ENCODE data around the gene WDR48.

The WDR48 gene

DNA sequence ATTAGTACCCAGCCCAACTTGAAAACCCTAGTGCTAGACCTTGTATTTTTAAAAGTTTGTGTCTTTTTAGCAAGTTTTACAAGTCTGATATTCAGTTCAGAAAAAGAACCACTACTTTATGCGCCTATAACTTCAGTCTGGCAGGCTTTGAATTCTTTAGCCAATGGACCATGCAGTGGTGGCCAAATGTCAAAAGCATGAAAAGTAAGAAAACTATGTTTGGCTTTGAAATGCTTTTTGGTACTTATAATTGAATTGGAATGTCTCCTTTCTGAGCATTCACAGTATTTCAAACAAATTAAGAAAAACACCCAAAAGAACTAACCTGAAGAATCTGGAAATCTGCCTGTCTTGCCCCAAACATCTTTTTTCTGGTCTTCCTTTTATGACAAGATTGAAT lies 12.8 kb downstream of the WDR48 start:
- no peak for DNase-seq

DNA sequence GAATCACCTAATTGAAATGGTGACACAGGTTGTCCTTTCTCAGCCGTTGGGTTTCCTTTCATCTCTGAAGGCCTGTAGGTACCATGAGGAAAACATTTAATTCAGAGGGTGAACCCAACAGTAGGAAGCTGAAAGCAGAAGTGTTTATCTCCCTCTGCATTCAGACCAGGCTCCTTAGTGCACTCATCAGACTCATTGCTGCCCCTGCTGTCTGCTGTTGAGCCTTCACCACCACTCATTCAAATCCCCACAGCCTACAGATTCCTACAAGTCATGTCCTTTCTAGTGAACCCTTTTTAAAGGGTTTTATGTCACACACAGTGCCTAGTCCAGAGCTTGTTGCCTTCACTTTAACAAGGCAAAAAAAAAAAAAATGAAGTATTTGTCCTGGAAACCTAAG lies 13.4 kb downstream of the WDR48 start:
- peak; percentile 31 for DNase-seq

DNA sequence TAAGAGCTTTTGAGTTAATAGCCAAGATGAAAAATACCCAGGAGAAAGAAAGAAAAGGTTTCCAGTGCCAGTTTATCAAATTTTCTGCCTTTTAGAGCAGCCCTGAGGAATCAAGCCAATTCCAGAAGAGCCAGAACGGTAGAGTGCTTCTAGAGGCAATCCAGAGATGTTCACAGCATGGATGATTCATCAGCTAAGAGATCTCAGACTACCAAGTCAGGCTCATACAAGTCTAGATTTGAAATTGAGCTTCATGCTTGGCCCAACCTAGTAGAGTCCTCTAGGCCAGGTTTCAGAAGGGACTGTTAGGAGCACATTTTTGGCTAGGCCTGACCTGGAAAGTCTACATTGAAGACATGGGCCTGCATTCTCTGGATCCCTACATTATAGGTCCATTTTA lies 15.5 kb downstream of the WDR48 start:
- no peak for DNase-seq

GRCh38 chr3:39068556-39068955 lies 16.7 kb downstream of the WDR48 start:
- DNase-seq, result no peak

GRCh38 chr3:39075910-39076309 lies 24.1 kb downstream of the WDR48 start:
- no peak for DNase-seq

- no peak for DNase-seq
Observed at GRCh38 chr3:39079530-39079929, 27.7 kb downstream of the WDR48 start.

DNA sequence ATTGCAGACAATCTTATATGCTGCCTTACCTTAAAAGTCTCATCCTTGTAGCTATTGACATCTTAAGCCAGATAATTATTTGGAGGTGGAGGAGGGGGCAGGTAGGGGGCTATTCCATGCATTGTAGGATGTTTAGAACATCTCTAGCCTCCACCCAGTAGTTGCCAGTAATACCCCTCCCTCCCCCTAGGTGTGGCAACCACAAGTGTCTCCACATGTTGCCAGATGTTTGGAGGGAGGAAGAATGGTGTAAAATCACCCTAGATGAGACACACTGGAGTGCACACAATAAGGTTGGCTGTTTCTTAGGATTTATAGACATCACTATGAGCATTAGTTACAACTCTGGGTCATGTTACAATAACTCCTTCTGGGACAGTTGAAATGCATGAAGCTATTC lies 28.2 kb downstream of the WDR48 start:
- DNase-seq, result no peak

GRCh38 chr3:39082666-39083313 lies 31.0 kb downstream of the WDR48 start:
- DNase-seq, result no peak

GRCh38 chr3:39086144-39086543 lies 34.3 kb downstream of the WDR48 start:
- DNase-seq, result no peak

DNA sequence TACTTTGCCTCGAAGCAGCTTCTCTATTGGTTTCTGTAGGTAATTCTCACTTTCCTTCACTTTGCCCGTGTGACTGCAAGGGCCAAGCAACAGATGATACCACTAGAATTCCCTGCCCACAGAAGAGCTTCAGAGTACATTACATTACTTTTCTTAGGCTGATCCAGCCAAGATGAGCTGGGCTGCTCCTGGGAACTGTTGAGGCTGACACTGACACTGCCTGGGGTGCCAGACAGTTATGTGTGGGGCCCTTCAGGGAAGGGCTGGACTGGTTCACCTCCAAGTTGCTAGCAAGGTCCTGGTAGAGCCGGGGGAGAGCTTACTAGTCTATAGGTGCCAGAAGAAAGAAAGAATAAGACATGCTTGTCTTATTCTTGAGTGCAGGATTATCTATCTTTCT lies 36.6 kb downstream of the WDR48 start:
- DNase-seq, result no peak

DNA sequence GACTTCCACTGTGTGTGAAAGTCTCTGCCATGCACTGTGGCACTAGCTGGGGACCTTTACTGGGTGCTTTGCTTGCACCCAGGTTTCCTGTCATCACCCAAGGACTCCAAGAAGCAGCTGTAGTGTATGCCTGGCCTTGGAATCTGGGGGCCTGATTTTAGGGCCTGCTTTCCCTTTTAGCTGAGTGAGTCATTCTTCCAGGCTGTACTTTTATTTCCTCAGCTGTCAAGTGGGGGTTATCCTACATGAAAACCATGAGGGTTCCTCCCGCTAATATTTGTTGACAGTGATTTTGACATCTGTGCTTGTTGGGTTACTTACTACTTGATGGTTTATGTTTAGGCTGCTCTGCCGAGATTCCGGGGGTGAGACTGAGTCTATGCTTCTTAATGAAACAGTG lies 37.1 kb downstream of the WDR48 start:
- peak; percentile 20 for DNase-seq

- DNase-seq, result no peak
Observed at GRCh38 chr3:39090922-39091321, 39.1 kb downstream of the WDR48 start.

DNA sequence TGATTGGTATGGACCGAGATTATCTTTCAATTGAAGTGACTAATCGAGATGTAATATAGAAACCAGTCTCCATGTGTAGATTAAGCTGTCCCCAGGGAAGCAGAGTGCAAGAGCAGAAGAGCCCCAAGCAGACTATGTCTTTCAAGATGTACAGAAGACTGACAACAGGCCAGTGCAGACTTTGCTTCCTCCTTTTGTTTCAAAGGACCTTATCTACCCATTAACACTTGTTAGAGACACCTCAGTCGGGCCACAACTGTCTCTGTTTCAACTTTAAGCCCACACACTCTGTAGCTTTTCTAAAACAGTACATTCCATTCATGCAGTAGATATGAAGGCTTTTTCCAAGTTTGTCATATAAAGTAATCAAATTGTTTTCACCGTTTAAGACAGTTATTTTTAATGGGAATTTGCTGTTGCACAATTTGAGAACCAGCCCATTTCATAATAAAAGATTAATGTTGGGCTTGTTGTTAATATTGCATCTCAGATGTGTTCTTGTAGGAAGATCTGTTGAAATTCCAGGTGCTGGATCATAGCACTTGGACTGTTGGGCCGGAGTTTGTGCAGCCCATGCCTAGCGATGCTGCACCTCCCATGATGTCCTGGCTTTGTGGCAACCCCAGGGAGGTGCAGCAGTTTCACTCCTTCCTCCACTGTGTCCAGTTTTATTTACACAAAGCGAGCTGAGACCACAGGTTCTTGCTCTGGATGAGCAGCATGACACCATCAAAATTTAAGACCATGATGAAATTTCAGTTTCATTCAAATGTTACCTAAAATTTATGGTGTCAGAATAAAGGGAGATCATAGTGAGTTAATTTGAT lies 43.2 kb downstream of the WDR48 start:
- DNase-seq, result no peak

- no peak for DNase-seq
Observed at GRCh38 chr3:39095778-39096177, 44.0 kb downstream of the WDR48 start.

DNA sequence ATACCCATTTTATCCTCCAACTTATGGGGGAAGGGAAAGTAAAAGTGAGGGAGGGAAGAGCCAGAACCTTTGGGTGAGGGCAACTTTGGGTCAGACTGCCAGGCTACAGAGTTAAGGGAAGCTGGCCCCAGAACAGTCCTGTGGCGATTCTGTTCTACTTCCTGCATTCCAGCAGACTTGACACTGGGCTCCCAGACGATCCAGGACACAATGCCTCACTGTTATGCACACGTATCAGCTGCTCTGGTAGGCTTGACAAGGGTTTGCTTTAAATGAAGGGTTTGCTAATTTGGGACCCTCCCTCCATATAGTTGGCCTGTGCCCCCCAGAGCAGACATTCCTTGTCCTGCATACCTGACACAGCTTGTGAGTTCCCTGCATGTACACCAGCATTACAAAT lies 45.0 kb downstream of the WDR48 start:
- DNase-seq, result no peak

DNA sequence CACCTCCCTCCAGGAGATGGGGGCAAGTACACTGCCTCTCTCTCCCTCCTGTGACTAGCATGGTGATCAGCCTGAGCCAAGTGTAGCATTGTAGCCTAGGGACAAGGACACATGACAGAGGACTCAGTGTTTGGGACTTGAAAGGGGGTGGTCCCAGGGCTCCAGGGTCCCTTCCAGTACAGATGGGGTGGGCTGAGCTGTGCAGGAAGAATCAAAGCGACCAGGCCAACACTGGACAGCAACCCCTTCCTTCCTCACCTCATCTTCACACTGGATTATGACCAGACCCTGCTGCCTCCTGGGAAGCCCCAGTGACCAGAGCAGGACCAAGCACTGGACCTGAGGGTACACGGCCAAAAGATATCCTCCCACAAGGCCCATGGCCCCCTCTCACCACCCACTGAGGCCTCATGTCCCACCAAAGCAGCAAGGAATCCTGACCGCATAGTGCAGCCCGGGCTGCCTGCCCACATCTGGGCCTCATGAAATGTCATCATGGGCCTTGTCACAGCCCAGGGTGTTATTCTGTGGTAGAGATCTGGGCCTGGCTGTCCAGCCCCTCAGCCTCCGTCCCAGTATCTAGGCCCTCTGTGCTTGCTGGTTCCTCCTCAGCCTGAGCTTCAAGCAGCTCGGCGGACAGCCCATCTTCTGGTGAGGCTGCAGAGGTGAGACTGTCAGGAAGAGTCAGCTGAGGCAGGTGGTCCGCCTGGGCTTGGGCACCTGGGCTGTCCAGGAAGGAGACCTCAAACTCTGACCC lies 46.1 kb downstream of the WDR48 start:
- no peak for DNase-seq

- no peak for DNase-seq
Observed at GRCh38 chr3:39098473-39099000, 46.7 kb downstream of the WDR48 start.

GRCh38 chr3:39099242-39099641 lies 47.4 kb downstream of the WDR48 start:
- no peak for DNase-seq

GRCh38 chr3:39099738-39100499 lies 48.1 kb downstream of the WDR48 start:
- no peak for DNase-seq

DNA sequence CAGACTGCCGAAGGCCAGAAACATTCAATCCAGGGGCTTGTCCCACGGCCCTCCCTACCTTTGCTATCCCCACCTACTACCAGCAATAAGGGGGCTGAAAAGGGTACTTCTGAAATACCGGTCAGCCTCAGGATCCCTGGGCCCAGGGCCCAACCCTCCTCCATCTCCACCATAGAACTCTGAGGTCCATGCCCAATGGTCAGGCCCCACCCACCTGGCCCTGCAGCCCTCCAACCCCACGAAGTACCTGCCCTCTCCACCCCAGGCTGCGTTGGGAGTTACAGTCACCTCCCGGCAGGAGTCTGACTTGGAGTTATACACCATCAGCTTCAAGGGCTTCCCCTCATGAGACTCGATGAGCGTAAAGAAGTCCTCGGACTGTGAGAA lies 48.7 kb downstream of the WDR48 start:
- DNase-seq, result no peak

DNA sequence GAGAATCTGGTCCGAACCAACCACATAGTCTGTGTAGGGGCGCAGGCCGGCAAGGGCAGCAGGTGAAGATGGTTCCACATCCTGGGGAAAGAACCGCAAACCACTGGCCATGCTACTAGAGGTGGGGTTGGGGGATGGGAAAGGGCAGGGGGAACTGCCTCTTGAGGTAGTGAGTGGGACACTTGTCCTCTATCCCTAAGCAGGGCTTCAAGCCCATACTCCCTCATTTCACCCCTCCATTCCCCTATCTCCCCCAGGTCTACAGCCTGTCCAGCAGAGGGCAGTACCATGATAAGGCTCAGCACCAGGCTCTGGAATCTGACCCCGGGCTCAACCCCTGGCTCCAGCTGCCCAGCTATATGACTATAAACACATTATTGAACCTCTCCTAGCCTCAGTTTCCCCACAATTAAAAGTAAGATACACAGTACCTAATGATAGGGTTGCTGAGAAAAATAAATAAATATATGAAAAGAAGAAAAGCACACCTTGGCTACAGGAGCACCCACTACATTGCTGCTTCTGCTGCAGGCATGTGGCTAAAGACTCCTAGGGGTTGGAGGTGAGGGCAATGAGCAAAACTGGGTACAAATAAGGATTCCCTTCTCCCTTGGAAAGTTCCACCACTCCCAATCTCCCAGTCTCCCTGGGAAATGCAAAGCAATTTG lies 49.3 kb downstream of the WDR48 start:
- peak; percentile 46 for DNase-seq

All from HCEC 1CT (cell line).